GOT3 (cell line): ENCODE data around the gene DNLZ.

ENCODE experiments used
- DNase-seq: peaks from one replicate; lab custom pipeline; 2025; ENCODE audit warnings: mixed read lengths; lab: John Stamatoyannopoulos, UW

DNLZ gene

GRCh38 chr9:136375096-136375495, 11.6 kb upstream of the DNLZ start:
- no peak for DNase-seq

- no peak for DNase-seq
Observed at GRCh38 chr9:136374183-136374575, 10.6 kb upstream of the DNLZ start.

GRCh38 chr9:136373300-136374182, 10.0 kb upstream of the DNLZ start, which contains the start of gene CARD9:
TSS of gene CARD9 (minus strand) at chr9:136373669. CDS start at chr9:136372078, 1,591 bp downstream.
- DNase-seq = no peak

GRCh38 chr9:136372561-136373299, 9.2 kb upstream of the DNLZ start:
- no peak for DNase-seq

- no peak for DNase-seq
Observed at GRCh38 chr9:136372006-136372405, 8.5 kb upstream of the DNLZ start.

- DNase-seq = no peak
Observed at GRCh38 chr9:136371533-136371880, 8.0 kb upstream of the DNLZ start.

- no peak for DNase-seq
Observed at GRCh38 chr9:136370687-136371532, 7.4 kb upstream of the DNLZ start.

GRCh38 chr9:136370037-136370436, 6.5 kb upstream of the DNLZ start:
- DNase-seq = no peak

GRCh38 chr9:136368190-136368589, 4.6 kb upstream of the DNLZ start:
- no peak for DNase-seq

GRCh38 chr9:136367296-136368145, 4.0 kb upstream of the DNLZ start:
- DNase-seq = no peak

- no peak for DNase-seq
Observed at GRCh38 chr9:136366826-136367225, 3.3 kb upstream of the DNLZ start.

- DNase-seq = no peak
Observed at GRCh38 chr9:136365775-136366222, 2.3 kb upstream of the DNLZ start.

- no peak for DNase-seq
Observed at GRCh38 chr9:136364942-136365774, 1.6 kb upstream of the DNLZ start.

GRCh38 chr9:136363949-136364748, 605 bp upstream of the DNLZ start:
- no peak for DNase-seq

GRCh38 chr9:136362450-136362784, 1.1 kb downstream of the DNLZ start:
- DNase-seq = no peak

GRCh38 chr9:136361754-136362449, 1.6 kb downstream of the DNLZ start:
- DNase-seq = no peak

- DNase-seq = no peak
Observed at GRCh38 chr9:136361047-136361753, 2.3 kb downstream of the DNLZ start.
